HG03378 (cell line): ENCODE measurements around the gene ZNF891.

ENCODE experiments used
- ATAC-seq: cut with Tn5 transposase; IDR thresholded peaks from one replicate; pipeline ENCODE4 v1.9.1; 2021; ENCODE audit warnings: mild to moderate bottlenecking, moderate library complexity; ENCODE audit not compliant: unreplicated experiment

The ZNF891 gene

DNA sequence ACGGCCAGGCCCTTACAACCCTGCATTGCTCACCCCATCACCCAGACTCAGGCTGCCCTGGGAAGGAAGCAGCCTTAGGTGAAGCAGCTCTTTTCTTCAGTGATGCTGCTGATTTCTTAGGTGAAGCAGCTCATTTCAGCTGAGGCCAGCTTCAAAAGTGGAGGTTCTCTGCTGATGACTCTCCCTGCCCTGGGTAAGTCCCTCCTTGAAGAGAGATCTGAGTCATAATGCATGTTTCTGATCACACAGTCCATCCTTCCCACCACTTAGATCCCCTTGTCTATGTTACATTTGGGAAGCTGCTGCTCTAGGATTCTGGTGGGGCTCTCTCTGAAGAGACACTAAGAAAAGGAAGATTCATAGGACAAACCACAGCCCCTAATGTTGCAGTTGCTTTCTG, 66.5 kb downstream of the ZNF891 start:
- no peak for ATAC-seq

DNA sequence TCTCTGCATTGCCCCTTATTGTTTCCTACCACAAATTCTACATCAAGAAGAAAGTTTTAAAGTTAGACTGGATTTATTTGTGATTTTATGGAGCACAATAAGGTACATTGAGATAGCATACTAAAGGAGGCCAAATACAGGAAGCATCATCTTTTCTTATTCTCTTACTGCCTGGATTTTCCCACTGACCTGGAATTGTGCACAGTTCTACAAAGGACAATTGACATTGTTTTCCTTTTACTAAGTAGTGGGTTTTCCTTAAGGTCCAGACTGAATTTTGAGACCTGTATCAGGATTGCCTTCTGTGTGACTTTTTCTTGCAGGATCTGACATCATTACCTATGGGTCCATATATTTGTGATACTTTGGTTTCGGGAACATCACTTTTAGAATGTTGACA, 68.1 kb downstream of the ZNF891 start:
- ATAC-seq, result no peak

DNA sequence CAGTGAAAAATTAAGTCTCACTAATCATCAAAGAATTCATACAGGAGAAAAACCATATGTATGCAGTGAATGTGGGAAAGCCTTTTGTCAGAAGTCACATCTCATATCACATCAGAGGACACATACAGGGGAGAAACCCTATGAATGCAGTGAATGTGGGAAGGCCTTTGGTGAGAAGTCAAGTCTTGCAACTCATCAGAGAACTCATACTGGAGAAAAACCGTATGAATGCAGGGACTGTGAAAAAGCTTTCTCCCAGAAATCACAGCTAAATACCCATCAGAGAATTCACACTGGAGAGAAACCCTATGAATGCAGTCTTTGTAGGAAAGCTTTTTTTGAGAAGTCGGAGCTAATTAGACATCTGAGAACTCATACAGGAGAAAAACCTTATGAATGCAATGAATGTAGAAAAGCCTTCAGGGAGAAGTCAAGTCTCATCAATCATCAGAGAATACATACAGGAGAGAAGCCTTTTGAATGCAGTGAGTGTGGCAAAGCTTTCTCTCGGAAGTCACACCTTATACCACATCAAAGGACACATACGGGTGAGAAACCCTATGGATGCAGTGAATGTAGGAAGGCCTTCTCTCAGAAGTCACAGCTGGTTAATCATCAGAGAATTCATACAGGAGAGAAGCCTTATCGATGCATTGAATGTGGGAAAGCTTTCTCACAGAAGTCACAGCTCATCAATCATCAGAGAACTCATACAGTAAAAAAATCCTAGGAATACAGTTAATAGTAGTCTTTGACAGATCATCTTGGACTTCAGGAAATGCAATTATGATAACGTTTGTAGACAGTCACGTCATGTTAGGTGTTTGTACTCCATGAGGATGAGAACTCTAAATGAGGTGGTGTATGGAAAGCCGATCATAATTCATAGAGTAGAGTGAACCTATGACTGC, 71.6 kb downstream of the ZNF891 start:
- ATAC-seq, result no peak

DNA sequence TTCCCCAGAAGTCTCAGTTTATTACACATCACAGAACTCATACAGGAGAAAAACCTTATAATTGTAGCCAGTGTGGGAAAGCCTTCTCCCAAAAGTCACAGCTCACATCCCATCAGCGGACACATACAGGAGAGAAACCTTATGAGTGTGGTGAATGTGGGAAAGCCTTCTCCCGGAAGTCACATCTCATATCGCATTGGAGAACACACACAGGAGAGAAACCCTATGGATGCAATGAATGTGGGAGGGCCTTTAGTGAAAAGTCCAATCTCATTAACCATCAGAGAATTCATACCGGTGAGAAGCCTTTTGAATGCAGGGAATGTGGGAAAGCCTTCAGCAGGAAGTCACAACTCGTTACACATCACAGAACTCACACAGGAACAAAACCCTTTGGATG, 72.6 kb downstream of the ZNF891 start:
- no peak for ATAC-seq
